Epithelial cell of esophagus (primary cell): ENCODE results near the gene CAV3.
A peak's percentile ranks its signal among the peaks of the same experiment; 100 is the strongest.

Source experiments
- DNase-seq: peaks from one replicate; pipeline ENCODE4 v3.0.0; 2010; ENCODE audit warnings: low read depth
- H3K4me3 ChIP-seq: 2 replicates; pipeline ENCODE4 v1.5.1; 2011; ENCODE audit warnings: mild to moderate bottlenecking, low read length, control low read depth
- CTCF ChIP-seq: IDR thresholded peaks from 2 replicates; pipeline ENCODE4 v1.5.1; 2011; ENCODE audit warnings: low read depth, mild to moderate bottlenecking, low read length, control low read depth, inconsistent platforms; ENCODE audit not compliant: insufficient read depth; ENCODE audit errors: missing control alignments

The CAV3 gene

DNA sequence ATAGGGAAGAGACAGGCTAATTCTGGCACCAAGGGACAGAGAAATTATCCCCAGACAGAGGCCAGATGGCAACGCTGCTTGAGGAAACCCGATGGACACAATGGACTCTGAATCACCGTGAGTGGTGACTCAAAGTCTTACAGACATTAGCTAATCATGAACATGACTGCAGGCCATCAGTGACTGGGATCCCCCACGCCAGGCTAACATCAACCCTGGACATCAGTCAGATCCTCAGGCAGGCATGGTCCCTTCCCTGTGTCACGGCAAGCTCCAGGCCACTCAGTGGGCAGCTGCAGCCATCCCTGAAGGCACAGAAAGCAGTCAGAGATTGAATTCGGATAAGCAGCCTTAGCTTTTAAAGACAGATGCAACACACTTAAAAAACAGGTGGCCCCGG lies 59.6 kb downstream of the CAV3 start:
- no peak overlapping the region for H3K4me3 ChIP-seq
- TF ChIP-seq CTCF, result no peak
- DNase-seq, result peak; percentile 87

DNA sequence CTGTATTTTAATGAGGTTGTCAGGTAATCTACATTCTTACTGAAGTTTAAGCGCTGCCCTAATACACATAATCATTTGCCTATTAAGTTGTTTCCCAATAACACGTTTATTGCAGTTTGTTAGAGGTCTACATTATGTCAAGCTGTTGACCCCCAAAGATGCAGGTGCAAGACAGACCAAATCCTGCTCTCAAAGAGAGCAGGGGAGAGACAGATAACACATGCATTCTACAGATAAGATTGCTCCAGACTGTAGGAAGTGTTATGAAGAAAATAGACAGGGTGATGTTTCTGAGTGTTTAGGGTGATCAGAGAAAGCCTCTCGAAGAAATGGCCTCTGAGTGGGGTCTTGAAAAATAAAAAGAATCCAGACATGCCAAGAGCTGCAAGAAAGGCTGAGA lies 60.6 kb downstream of the CAV3 start:
- H3K4me3 ChIP-seq, result no peak overlapping the region
- DNase-seq, result no peak
- no peak for TF ChIP-seq CTCF
